Measurements from ENCODE around the gene TRIM38. TPM values are rescaled to one million over a fixed set of nuclear protein-coding genes. Genes with fewer than 3 reads are reported as not detected.
"Not testable (repeated sequence)": the region's sequence is repeated elsewhere in the genome, so short reads cannot be mapped to it uniquely, and the experiment has no call there.

Gene TRIM38
- 15.0 and 15.7 TPM in 2 replicates for total RNA-seq (2014; rRNA removed; shearing (Covaris generic))
- 9.9 and 11.6 TPM in 2 replicates for polyA plus RNA-seq (2015; cell fraction: cytosol; rRNA removed)
- polyA plus RNA-seq (2015; cell fraction: nucleus; rRNA removed) = 27.0 and 33.1 TPM in 2 replicates

- in situ Hi-C loops (cut with HindIII; ENCODE audit: low pct_unique_long_range_greater_than_20kb, low sequenced_read_pairs) = no loop called here
- DNase-seq (ENCODE audit: low read depth, low spot score) = peak; percentile 93
These were observed at the start of gene TRIM38 for GRCh38 chr6:25962149-25963127. TRIM38 (plus strand) TSS chr6:25962802; CDS start chr6:25966523, 3,721 bp downstream.

- no peak for DNase-seq (ENCODE audit: low read depth, low spot score)
- in situ Hi-C loops (cut with HindIII; ENCODE audit: low pct_unique_long_range_greater_than_20kb, low sequenced_read_pairs) = no loop called here
These were observed 48.9 kb upstream of the TRIM38 start for GRCh38 chr6:25913741-25914140.

GRCh38 chr6:25916330-25916729 is 46.3 kb upstream of the TRIM38 start:
- in situ Hi-C loops (cut with HindIII; ENCODE audit: low pct_unique_long_range_greater_than_20kb, low sequenced_read_pairs) = no loop called here
- DNase-seq (ENCODE audit: low read depth, low spot score) = no peak

GRCh38 chr6:25916789-25917490 is 45.7 kb upstream of the TRIM38 start:
- no peak for DNase-seq (ENCODE audit: low read depth, low spot score)
- in situ Hi-C loops (cut with HindIII; ENCODE audit: low pct_unique_long_range_greater_than_20kb, low sequenced_read_pairs) = no loop called here

GRCh38 chr6:25918083-25918683 is 44.4 kb upstream of the TRIM38 start:
- in situ Hi-C loops (cut with HindIII; ENCODE audit: low pct_unique_long_range_greater_than_20kb, low sequenced_read_pairs) = no loop called here
- no peak for DNase-seq (ENCODE audit: low read depth, low spot score)

GRCh38 chr6:25919657-25920056 is 42.9 kb upstream of the TRIM38 start:
- DNase-seq (ENCODE audit: low read depth, low spot score) = no peak
- in situ Hi-C loops (cut with HindIII; ENCODE audit: low pct_unique_long_range_greater_than_20kb, low sequenced_read_pairs) = no loop called here

- in situ Hi-C loops (cut with HindIII; ENCODE audit: low pct_unique_long_range_greater_than_20kb, low sequenced_read_pairs) = no loop called here
- DNase-seq (ENCODE audit: low read depth, low spot score) = no peak
These were observed 40.9 kb upstream of the TRIM38 start for GRCh38 chr6:25921525-25922203.

GRCh38 chr6:25922301-25922700 is 40.3 kb upstream of the TRIM38 start:
- DNase-seq (ENCODE audit: low read depth, low spot score) = no peak
- in situ Hi-C loops (cut with HindIII; ENCODE audit: low pct_unique_long_range_greater_than_20kb, low sequenced_read_pairs) = no loop called here

GRCh38 chr6:25925876-25926275 is 36.7 kb upstream of the TRIM38 start:
- no peak for DNase-seq (ENCODE audit: low read depth, low spot score)
- in situ Hi-C loops (cut with HindIII; ENCODE audit: low pct_unique_long_range_greater_than_20kb, low sequenced_read_pairs) = no loop called here

GRCh38 chr6:25927178-25927577 is 35.4 kb upstream of the TRIM38 start:
- no peak for DNase-seq (ENCODE audit: low read depth, low spot score)
- in situ Hi-C loops (cut with HindIII; ENCODE audit: low pct_unique_long_range_greater_than_20kb, low sequenced_read_pairs) = no loop called here

- DNase-seq (ENCODE audit: low read depth, low spot score) = no peak
- in situ Hi-C loops (cut with HindIII; ENCODE audit: low pct_unique_long_range_greater_than_20kb, low sequenced_read_pairs) = no loop called here
These were observed 34.8 kb upstream of the TRIM38 start for GRCh38 chr6:25927756-25928216.

- in situ Hi-C loops (cut with HindIII; ENCODE audit: low pct_unique_long_range_greater_than_20kb, low sequenced_read_pairs) = no loop called here
- no peak for DNase-seq (ENCODE audit: low read depth, low spot score)
These were observed 33.9 kb upstream of the TRIM38 start for GRCh38 chr6:25928562-25929324.

GRCh38 chr6:25929785-25930184 is 32.8 kb upstream of the TRIM38 start:
- DNase-seq (ENCODE audit: low read depth, low spot score); in situ Hi-C loops (cut with HindIII; ENCODE audit: low pct_unique_long_range_greater_than_20kb, low sequenced_read_pairs): not testable (repeated sequence)

- no peak for DNase-seq (ENCODE audit: low read depth, low spot score)
- in situ Hi-C loops (cut with HindIII; ENCODE audit: low pct_unique_long_range_greater_than_20kb, low sequenced_read_pairs) = no loop called here
These were observed 31.8 kb upstream of the TRIM38 start, which contains the start of gene SLC17A2 for GRCh38 chr6:25930532-25931410. SLC17A2 (minus strand) TSS chr6:25930691; CDS start chr6:25925796, 4,895 bp downstream.

- in situ Hi-C loops (cut with HindIII; ENCODE audit: low pct_unique_long_range_greater_than_20kb, low sequenced_read_pairs) = no loop called here
- no peak for DNase-seq (ENCODE audit: low read depth, low spot score)
These were observed 31.2 kb upstream of the TRIM38 start for GRCh38 chr6:25931411-25931709.

- in situ Hi-C loops (cut with HindIII; ENCODE audit: low pct_unique_long_range_greater_than_20kb, low sequenced_read_pairs) = no loop called here
- DNase-seq (ENCODE audit: low read depth, low spot score) = no peak
These were observed 28.4 kb upstream of the TRIM38 start for GRCh38 chr6:25934156-25934555.

Measured in SK-MEL-5 (cell line).